Astrocyte (in vitro differentiated cells and primary cell): ENCODE data around the gene BMP8A.
"Not testable (repeated sequence)": the region's sequence is repeated elsewhere in the genome, so short reads cannot be mapped to it uniquely, and the experiment has no call there.

Experiments used
- EZH2 ChIP-seq: IDR thresholded peaks from 2 replicates; pipeline ENCODE4 v1.6.1; 2012; ENCODE audit warnings: mild to moderate bottlenecking, low read length, inconsistent platforms; ENCODE audit not compliant: insufficient read depth
- TF ChIP-seq, protein P1 (sequence below): IDR thresholded peaks from 2 replicates; pipeline ENCODE4 v1.5.1; 2011; ENCODE audit warnings: low read depth, mild to moderate bottlenecking, inconsistent platforms, low read length, moderate library complexity; ENCODE audit not compliant: insufficient read depth

DNA sequence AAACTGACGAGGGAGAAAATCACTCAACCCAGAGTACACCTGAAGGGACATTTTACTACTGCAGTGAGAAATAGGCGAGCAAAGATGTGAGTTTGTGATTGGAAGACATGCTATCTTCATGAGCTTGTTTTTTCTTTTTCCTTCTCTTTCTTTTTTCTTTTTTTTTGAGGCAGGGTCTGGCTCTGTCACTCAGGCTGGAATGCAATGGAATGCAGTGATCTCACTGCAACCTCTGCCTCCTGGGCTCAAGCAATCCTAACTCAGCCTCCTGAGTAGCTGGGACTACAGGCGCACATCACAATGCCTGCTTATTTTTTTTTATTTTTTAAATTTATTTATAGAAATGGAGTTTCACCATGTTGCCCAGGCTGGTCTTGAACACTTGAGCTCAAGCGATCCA lies 25.4 kb downstream of the BMP8A start:
- TF ChIP-seq, protein P1, sequence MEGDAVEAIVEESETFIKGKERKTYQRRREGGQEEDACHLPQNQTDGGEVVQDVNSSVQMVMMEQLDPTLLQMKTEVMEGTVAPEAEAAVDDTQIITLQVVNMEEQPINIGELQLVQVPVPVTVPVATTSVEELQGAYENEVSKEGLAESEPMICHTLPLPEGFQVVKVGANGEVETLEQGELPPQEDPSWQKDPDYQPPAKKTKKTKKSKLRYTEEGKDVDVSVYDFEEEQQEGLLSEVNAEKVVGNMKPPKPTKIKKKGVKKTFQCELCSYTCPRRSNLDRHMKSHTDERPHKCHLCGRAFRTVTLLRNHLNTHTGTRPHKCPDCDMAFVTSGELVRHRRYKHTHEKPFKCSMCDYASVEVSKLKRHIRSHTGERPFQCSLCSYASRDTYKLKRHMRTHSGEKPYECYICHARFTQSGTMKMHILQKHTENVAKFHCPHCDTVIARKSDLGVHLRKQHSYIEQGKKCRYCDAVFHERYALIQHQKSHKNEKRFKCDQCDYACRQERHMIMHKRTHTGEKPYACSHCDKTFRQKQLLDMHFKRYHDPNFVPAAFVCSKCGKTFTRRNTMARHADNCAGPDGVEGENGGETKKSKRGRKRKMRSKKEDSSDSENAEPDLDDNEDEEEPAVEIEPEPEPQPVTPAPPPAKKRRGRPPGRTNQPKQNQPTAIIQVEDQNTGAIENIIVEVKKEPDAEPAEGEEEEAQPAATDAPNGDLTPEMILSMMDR = not testable (repeated sequence)
- not testable (repeated sequence) for TF ChIP-seq EZH2
